Measurements from ENCODE around the gene ZACN.

The ZACN gene

DNA sequence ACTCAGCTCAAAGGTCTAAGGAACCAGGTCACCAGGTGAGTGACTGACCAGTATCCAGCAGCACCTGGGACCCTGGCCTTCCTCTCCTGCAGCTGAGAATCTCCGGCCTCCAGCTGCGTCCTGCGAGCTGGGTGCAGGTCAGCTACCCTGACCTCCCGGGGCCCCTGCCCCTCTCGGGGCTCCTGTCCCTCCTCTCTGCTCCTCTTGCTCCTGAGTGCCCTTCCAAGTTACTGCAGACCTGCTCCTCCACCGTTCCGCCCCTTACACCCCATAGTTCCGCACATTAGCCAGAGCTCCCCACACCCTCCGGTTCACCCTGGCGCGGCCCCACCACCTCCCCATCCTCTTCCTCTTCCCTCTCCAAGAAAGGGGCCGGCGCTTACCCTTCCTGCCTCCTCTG is 51.5 kb downstream of the ZACN start:
- no peak for DNase-seq (ENCODE audit: low read depth in 2 of 3, low spot score in 1 of 3)

DNA sequence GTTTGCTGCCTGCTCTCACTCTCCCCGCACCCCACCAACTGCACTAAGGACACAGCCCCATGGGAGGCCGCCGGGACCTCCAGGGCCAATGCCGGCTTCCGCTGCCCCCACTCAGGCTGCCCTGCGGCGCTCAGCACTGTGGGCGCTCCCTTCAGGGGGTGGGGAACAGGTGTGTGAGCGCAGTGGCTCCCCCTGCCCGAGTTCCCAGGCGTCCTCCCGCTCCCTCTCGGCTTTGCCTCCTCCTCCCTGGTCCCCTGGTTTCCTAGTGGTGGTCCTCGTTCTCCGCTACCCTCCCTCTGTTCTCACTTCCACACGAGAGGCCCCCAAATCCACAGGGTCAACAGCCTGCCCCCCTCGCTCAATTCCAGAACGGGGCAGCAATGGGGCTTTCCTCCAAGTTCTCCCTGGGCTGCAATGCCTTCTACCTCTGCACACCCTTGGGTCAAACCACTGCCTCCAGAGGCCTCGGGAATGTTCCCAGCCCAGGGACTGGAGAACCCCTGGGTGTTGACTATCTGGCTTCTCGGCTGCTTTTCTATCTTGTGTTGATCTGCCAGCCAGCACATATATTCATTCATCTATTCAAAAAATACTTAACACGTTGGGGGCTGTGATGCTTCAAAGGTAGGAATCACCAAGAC is 52.2 kb downstream of the ZACN start:
- DNase-seq (ENCODE audit: low read depth in 2 of 3, low spot score in 1 of 3) = no peak

DNA sequence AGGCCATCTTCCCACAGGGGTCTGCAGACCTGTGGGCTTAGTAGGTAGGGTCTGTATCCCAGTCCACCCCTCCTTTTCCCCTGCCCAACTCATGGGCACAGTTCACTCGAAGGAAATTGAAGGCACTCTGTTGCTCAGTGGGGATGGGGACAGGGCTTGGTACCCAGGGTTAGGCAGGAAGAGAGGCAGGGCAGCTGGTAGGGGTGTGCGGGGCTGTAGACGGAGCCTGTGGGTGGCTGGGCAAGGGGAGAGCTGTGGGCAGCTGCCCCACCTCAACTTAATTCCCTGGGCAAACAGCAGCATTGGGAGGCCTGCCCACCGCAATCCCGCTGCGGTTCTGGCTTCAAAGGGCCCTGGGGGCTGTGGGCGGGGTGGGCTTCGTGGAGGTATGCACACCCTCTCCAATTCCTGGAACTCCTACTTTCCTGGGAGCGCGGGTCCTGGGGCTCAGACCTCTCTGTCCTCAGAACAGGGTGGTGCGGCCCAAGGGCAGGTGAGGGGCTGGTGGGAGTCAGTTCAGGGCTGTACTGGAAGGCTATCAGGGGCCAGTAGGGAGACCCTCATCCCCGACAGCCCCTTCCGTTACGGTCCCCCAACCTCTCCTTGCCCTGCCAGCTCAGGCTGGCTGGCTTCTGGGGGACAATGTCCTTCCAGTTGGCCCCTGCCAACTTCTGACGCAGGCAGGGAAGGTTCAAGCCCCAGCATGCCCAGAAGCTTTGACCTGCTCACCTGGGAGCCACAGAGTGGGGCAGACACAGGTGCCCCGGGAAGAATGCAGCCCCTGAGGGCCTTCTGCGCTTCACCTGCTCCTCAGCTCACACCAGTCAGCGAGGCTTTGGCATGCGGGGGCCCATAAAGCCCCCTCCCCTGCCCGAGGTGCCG is 53.0 kb downstream of the ZACN start:
- no peak for DNase-seq (ENCODE audit: low read depth in 2 of 3, low spot score in 1 of 3)
